Suprapubic skin (tissue), 4 donors: ENCODE results near the gene QPCTL. TPM values are rescaled to one million over a fixed set of nuclear protein-coding genes. Genes with fewer than 3 reads are reported as not detected.

ENCODE experiments used
- DNase-seq, 2 donors: peaks; one replicate each; pipeline ENCODE4 v3.0.0-alpha.2; 2019; ENCODE audit warnings: low spot score in 2 of 2
- H3K27ac ChIP-seq: fragments of 200-600 bp; sonication (generic); one replicate; pipeline ENCODE4 v1.5.1; 2019
- H3K27me3 ChIP-seq: fragments of 200-600 bp; sonication (generic); one replicate; pipeline ENCODE4 v1.5.1; 2019
- H3K36me3 ChIP-seq: fragments of 200-600 bp; sonication (generic); one replicate; pipeline ENCODE4 v1.5.1; 2019
- H3K4me1 ChIP-seq: fragments of 200-600 bp; sonication (generic); one replicate; pipeline ENCODE4 v1.5.1; 2019
- H3K4me3 ChIP-seq: fragments of 200-600 bp; sonication (generic); one replicate; pipeline ENCODE4 v1.5.1; 2019; ENCODE audit warnings: mild to moderate bottlenecking
- H3K9me3 ChIP-seq: fragments of 200-600 bp; sonication (generic); one replicate; pipeline ENCODE4 v1.5.1; 2019
- EP300 ChIP-seq: sonication (generic); formaldehyde crosslinking; IDR thresholded peaks from one replicate; pipeline ENCODE4 v1.6.1; 2017; ENCODE audit warnings: antibody characterized with exemption
- POLR2A ChIP-seq, 2 donors: fragments of 450-650 bp; IDR thresholded peaks; one replicate each; pipeline ENCODE4 v1.6.1; 2017; ENCODE audit warnings: antibody characterized with exemption in 2 of 2, mild to moderate bottlenecking in 2 of 2, moderate library complexity in 2 of 2
- POLR2AphosphoS5 ChIP-seq, 3 donors: sonication (generic); formaldehyde crosslinking; IDR thresholded peaks; one replicate each; pipeline ENCODE4 v1.6.1; 2017; ENCODE audit warnings: antibody characterized with exemption in 3 of 3
- WGBS: methylation state at CpG from one replicate; pipeline ENCODE4 v1.1.5; 2018; 5-methylcytosine and 5-hydroxymethylcytosine counted together
- total RNA-seq, 4 donors: library from RNA; depleted of rRNA; stranded (reverse); fragments of >200 nt; gene quantifications; one replicate each; pipeline ENCODE4 v1.1.0, GENCODE V29; 2016
- TF ChIP-seq, protein P1 (sequence below), 2 donors: fragments of 200-600 bp in 1 of 2; fragments of 450-650 bp in 1 of 2; sonication (generic) in 1 of 2; IDR thresholded peaks; one replicate each; pipeline ENCODE4 v1.5.1; 2016 to 2019; ENCODE audit warnings: antibody characterized with exemption in 2 of 2, mild to moderate bottlenecking in 1 of 2, moderate library complexity in 1 of 2

The QPCTL gene
- 10 to 100 TPM in 1 of 4 donors, 1 to 10 TPM in 3; 5.9 to 11.4 (median 8.4) TPM for total RNA-seq

DNA sequence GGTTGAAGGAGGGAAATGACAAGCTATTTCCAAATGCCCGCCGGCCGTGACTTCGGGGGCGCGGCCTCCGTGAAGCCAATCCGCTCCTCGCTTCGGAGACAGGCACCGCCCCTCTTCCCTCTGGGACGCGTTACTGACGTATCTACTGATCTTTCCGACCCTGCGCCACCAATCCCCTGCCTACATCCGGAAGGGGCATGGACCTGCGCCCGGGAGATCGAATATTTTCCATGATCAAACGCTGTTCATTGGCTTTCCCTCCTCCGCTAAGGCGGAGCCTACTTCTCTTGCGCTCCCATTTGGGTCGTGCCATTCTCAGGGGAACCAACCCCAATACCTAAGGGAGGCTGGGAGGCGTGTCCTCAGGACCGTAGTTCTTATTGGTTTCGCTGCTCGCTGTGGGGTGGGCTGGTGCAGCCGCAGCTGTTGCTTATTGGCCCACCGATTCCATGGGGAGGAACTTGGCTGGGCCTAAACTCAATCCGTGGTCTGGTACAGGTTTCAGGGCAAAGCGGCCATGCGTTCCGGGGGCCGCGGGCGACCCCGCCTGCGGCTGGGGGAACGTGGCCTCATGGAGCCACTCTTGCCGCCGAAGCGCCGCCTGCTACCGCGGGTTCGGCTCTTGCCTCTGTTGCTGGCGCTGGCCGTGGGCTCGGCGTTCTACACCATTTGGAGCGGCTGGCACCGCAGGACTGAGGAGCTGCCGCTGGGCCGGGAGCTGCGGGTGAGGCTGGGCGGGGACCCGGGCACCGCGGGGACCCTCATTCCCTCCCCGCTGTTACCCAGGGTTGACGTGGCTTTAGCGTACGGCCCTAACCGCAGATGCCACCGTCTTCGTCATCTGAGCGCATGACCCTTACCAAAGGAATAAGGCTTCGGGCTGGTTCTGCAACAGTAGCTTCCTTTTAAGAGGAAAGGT is at the start of gene QPCTL:
TSS of gene QPCTL (plus strand) at position 480 of the 919 bp plus-strand sequence. CDS start at position 518, 38 bp downstream.
- TF ChIP-seq POLR2A (IDR thresholded peaks at IDR 0.05) (no peak), EP300 (peak; percentile 46), POLR2AphosphoS5 (IDR thresholded peaks at IDR 0.05) (peak; percentile 10 to 47 (median 13))
- TF ChIP-seq, protein P1, sequence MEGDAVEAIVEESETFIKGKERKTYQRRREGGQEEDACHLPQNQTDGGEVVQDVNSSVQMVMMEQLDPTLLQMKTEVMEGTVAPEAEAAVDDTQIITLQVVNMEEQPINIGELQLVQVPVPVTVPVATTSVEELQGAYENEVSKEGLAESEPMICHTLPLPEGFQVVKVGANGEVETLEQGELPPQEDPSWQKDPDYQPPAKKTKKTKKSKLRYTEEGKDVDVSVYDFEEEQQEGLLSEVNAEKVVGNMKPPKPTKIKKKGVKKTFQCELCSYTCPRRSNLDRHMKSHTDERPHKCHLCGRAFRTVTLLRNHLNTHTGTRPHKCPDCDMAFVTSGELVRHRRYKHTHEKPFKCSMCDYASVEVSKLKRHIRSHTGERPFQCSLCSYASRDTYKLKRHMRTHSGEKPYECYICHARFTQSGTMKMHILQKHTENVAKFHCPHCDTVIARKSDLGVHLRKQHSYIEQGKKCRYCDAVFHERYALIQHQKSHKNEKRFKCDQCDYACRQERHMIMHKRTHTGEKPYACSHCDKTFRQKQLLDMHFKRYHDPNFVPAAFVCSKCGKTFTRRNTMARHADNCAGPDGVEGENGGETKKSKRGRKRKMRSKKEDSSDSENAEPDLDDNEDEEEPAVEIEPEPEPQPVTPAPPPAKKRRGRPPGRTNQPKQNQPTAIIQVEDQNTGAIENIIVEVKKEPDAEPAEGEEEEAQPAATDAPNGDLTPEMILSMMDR (IDR thresholded peaks at IDR 0.05) = no peak
- H3K9me3 ChIP-seq = no peaks in the 10 kb centered on the region
- H3K4me1 ChIP-seq = peaks cover 26% of the 10 kb centered on the region
- H3K36me3 ChIP-seq = peaks cover 24% of the 10 kb centered on the region
- no peaks in the 10 kb centered on the region for H3K27me3 ChIP-seq
- H3K4me3 ChIP-seq = peak within 1 kb of the TSS; percentile 73
- peak within 1 kb of the TSS; percentile 90 for H3K27ac ChIP-seq
- DNase-seq = peak; percentile 98 to 99
- WGBS = 1% methylated on average over 18 of the region's 70 CpGs

DNA sequence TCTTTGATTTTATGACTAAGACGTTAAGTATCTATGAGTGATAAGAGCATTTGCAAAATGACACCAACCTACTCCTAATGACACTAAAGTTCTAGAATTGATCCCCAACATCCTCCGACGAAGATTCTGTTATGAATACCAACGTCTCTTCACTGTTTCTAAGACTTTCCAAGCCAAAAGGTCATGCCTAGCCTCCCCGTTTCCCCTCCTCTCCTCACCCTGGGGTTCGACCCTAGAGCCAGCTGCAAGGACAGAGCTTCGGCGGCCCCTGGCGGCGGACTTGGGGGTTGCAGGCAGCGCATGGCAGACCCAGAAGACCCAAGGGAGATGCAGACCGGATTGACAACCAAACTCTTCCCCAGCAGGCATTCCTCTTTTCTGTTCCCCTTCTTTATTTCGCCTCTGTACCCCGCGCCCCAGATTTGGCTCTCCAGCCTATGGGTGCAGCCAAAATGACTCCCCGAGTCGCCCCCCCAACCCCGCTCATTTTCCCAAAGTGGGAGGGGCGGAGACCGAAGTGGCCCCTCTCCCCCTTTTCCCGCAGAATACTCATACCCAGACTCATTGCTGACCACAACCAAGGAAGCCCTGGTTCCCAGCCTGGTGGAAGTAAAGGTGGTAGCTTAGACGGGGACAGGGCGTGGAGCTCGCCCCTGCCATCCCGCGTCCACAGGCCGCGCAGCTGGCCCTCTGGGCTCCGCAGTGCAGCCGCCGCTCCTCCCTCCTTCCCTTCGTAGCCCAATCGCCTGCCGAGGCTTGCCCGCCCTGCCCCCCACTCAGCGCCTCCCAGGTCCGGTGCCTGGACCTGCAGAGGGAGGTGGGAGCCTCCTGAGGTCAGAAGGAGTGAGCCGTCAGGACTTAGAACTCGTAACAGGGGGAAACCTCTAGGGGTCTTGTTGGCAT is 49.2 kb upstream of the QPCTL start:
- no peak overlapping the region for H3K27ac ChIP-seq
- no peak for TF ChIP-seq POLR2A (IDR thresholded peaks at IDR 0.05)
- no peak for TF ChIP-seq EP300
- TF ChIP-seq, protein P1 (IDR thresholded peaks at IDR 0.05) = peak; percentile 95
- TF ChIP-seq POLR2AphosphoS5 (IDR thresholded peaks at IDR 0.05) = peak in 1 of 3 donors; percentile 15
- no peaks in the 10 kb centered on the region for H3K36me3 ChIP-seq
- peaks cover 20% of the 10 kb centered on the region for H3K27me3 ChIP-seq
- 13% methylated on average over 38 of the region's 39 CpGs for WGBS
- no peak overlapping the region for H3K4me3 ChIP-seq
- peak; percentile 88 to 90 for DNase-seq
- peaks cover 61% of the 10 kb centered on the region for H3K4me1 ChIP-seq
- no peaks in the 10 kb centered on the region for H3K9me3 ChIP-seq

DNA sequence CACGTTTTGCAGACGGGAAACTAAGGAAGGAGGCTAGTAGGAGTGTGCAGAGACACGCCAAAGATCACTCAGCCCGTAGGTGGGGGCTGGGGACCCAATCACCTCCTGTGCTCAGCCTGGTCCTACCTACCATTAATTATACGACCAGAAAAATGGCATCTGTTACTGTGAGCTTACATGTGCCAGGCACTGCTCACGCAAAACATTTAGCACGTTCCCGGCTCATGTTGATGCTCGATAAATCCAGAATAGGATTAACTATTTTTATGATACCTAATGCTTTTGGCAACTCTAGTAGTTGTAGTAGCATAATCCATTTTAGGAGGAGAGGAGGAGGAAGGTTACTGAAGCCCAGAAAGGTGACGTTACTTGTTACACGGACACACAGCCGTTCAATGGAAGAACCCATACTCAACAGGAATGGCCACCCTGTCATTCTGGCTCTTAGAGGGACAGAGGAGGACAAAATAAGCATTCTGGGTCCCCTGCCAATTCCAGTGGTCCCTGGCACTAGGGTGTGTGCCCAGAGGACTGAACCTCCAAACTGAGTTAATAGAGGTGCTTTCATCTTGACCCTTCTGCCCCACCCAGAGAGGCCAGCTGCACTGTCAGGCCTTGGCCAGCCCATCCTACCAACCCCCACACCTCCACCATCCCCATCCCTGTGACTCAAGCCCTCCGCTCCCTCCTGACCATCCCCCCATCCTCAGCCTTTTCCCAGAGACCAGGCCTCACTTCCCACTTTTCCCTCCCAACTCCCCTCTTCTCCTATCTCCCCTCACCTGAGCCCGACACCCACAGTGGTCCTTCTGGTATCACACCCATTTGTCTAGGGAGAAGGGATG is 48.3 kb upstream of the QPCTL start:
- Histone ChIP-seq H3K27me3 (peaks cover 20% of the 10 kb centered on the region), H3K9me3 (no peaks in the 10 kb centered on the region), H3K36me3 (no peaks in the 10 kb centered on the region), H3K27ac (no peak overlapping the region), H3K4me1 (peaks cover 53% of the 10 kb centered on the region), H3K4me3 (no peak overlapping the region)
- WGBS = 61% methylated on average over 14 of the region's 14 CpGs
- TF ChIP-seq POLR2AphosphoS5 (IDR thresholded peaks at IDR 0.05) = no peak
- TF ChIP-seq, protein P1 (IDR thresholded peaks at IDR 0.05) = no peak
- no peak for TF ChIP-seq POLR2A (IDR thresholded peaks at IDR 0.05)
- no peak for TF ChIP-seq EP300
- no peak for DNase-seq

DNA sequence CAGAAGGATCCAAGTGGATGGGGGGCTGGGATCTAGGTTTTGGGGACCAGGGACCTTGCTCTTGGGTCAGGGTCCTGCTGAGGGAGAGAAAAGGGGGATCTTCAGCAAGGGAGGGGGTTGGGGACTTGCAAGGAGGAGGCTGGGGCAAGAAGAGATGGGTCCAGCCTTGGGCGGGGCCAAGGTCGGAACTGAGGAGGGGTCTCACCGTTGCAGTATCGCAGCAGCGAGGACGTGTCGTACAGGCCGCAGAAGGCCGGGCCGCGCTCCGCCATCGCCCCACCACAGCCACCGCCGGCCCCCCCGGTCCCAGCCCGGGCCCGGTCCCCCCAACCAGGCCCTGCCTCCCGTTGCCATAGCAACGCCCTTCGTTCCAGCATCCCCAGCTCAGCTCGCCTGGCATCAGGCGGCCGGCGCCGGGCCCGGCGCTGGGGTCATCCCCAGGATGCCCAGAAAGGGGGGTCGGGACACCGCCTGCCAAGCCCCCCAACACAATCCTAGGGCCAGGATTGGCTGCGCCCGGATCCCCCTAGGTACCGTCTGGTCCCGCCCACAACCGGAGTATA is 47.3 kb upstream of the QPCTL start:
- WGBS = 30% methylated on average over 5 of the region's 35 CpGs
- TF ChIP-seq, protein P1 (IDR thresholded peaks at IDR 0.05) = no peak
- TF ChIP-seq EP300 (no peak), POLR2A (IDR thresholded peaks at IDR 0.05) (no peak), POLR2AphosphoS5 (IDR thresholded peaks at IDR 0.05) (no peak)
- Histone ChIP-seq H3K36me3 (no peaks in the 10 kb centered on the region), H3K4me1 (peaks cover 43% of the 10 kb centered on the region), H3K9me3 (no peaks in the 10 kb centered on the region), H3K27me3 (peaks cover 20% of the 10 kb centered on the region), H3K4me3 (peak overlapping the region; percentile 27), H3K27ac (no peak overlapping the region)
- no peak for DNase-seq
